ENCODE measurements around the gene SCFD2.

GRCh38 chr4:53044651-53044960, 321.3 kb downstream of the SCFD2 start:
- TF ChIP-seq, protein P1, sequence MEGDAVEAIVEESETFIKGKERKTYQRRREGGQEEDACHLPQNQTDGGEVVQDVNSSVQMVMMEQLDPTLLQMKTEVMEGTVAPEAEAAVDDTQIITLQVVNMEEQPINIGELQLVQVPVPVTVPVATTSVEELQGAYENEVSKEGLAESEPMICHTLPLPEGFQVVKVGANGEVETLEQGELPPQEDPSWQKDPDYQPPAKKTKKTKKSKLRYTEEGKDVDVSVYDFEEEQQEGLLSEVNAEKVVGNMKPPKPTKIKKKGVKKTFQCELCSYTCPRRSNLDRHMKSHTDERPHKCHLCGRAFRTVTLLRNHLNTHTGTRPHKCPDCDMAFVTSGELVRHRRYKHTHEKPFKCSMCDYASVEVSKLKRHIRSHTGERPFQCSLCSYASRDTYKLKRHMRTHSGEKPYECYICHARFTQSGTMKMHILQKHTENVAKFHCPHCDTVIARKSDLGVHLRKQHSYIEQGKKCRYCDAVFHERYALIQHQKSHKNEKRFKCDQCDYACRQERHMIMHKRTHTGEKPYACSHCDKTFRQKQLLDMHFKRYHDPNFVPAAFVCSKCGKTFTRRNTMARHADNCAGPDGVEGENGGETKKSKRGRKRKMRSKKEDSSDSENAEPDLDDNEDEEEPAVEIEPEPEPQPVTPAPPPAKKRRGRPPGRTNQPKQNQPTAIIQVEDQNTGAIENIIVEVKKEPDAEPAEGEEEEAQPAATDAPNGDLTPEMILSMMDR (IDR thresholded peaks at IDR 0.05), result no peak
- TF ChIP-seq POLR2AphosphoS5 (IDR thresholded peaks at IDR 0.05) (no peak), POLR2A (IDR thresholded peaks at IDR 0.05) (no peak)

All from sigmoid colon (tissue), 4 donors.